HCT116 (cell line): ENCODE data around the gene NDUFA1. TPM values are rescaled to one million over a fixed set of nuclear protein-coding genes. Genes with fewer than 3 reads are reported as not detected.

Source experiments
- ATF3 ChIP-seq: IDR thresholded peaks from 2 replicates; pipeline ENCODE4 v1.6.1; 2012
- CBX3 ChIP-seq: IDR thresholded peaks from 2 replicates; pipeline ENCODE4 v1.6.1; 2012; ENCODE audit warnings: low read depth
- CTCF ChIP-seq, 3 experiments: fragments of 200-600 bp in 1 of 3; sonication (generic) in 1 of 3; IDR thresholded peaks in 2 of 3; conservative IDR thresholded peaks in 1 of 3; 2 replicates each; pipeline ENCODE4 v1.5.1; 2012 to 2017; ENCODE audit warnings: low read depth in 2 of 3, low read length in 2 of 3, antibody characterized with exemption in 1 of 3, borderline replicate concordance in 1 of 3, control low read depth in 1 of 3, mild to moderate bottlenecking in 1 of 3, mixed read lengths in 1 of 3, mixed run types in 1 of 3, moderate library complexity in 1 of 3; ENCODE audit not compliant: insufficient read depth in 1 of 3
- EGR1 ChIP-seq: IDR thresholded peaks from 2 replicates; pipeline ENCODE4 v1.6.1; 2012; ENCODE audit warnings: low read depth
- ELF1 ChIP-seq: IDR thresholded peaks from 2 replicates; pipeline ENCODE4 v1.6.1; 2012; ENCODE audit warnings: low read depth, borderline replicate concordance
- EZH2 ChIP-seq: fragments of 200-600 bp; sonication (generic); IDR thresholded peaks from 2 replicates; pipeline ENCODE4 v1.6.1; 2017; ENCODE audit warnings: antibody characterized with exemption, mixed run types
- EZH2phosphoT487 ChIP-seq: fragments of 200-600 bp; IDR thresholded peaks from 2 replicates; pipeline ENCODE4 v1.6.1; 2018; ENCODE audit warnings: antibody characterized with exemption, borderline replicate concordance
- JUND ChIP-seq: IDR thresholded peaks from 2 replicates; pipeline ENCODE4 v1.6.1; 2012
- POLR2AphosphoS5 ChIP-seq: IDR thresholded peaks from 2 replicates; pipeline ENCODE4 v1.6.1; 2011; ENCODE audit warnings: mild to moderate bottlenecking, low read depth, low read length, moderate library complexity
- SIN3A ChIP-seq: IDR thresholded peaks from 2 replicates; pipeline ENCODE4 v1.6.1; 2012; ENCODE audit warnings: low read depth
- SP1 ChIP-seq: IDR thresholded peaks from 2 replicates; pipeline ENCODE4 v1.6.1; 2012; ENCODE audit warnings: low read depth
- TCF7L2 ChIP-seq: IDR thresholded peaks from 2 replicates; pipeline ENCODE4 v1.7.0; 2011; ENCODE audit warnings: borderline replicate concordance, inconsistent platforms; ENCODE audit not compliant: insufficient read depth, insufficient read length; ENCODE audit errors: extremely low read depth
- YY1 ChIP-seq: IDR thresholded peaks from 2 replicates; pipeline ENCODE4 v1.6.1; 2011; ENCODE audit warnings: low read length, low read depth, moderate library complexity, mild to moderate bottlenecking; ENCODE audit not compliant: insufficient replicate concordance; ENCODE audit errors: extremely low read depth
- ZFX ChIP-seq: fragments of 450-650 bp; IDR thresholded peaks from 2 replicates; pipeline ENCODE4 v1.6.1; 2017
- total RNA-seq: library from RNA; stranded (reverse); gene quantifications from one replicate; pipeline ENCODE4 v1.2.1, GENCODE V29; 2021; ENCODE audit not compliant: unreplicated experiment

NDUFA1 gene
- total RNA-seq, 1 experiment from 2014 or later = 92.2 TPM

- TF ChIP-seq TCF7L2 (no peak), ZFX (peak; percentile 20; the same call in 1 of the 2 replicates), ELF1 (no peak), SP1 (peak; percentile 67), YY1 (peak; percentile 94), CTCF (IDR thresholded peaks at IDR 0.05 in 2 of 3, conservative IDR thresholded peaks at IDR 0.05 in 1 of 3; ENCODE audit: borderline replicate concordance in 1 of 3, insufficient read depth in 1 of 3, low read depth in 2 of 3, low read length in 2 of 3) (no peak), EGR1 (no peak), EZH2 (no peak), EZH2phosphoT487 (no peak), POLR2AphosphoS5 (peak; percentile 83), SIN3A (peak; percentile 39), ATF3 (no peak), JUND (no peak), CBX3 (no peak)
Measured at GRCh38 chrX:119852382-119853353, 19.0 kb upstream of the NDUFA1 start, which contains the start of gene UPF3B (continued).
